BJ (cell line): Measurements from ENCODE around the gene SH3PXD2B. TPM values are rescaled to one million over a fixed set of nuclear protein-coding genes. Genes with fewer than 3 reads are reported as not detected.

ENCODE experiments used
- CTCF ChIA-PET: fragments of 350-600 bp; formaldehyde crosslinking; extraction: SDS; loops from one replicate; lab custom pipeline; 2021; ENCODE audit warnings: antibody characterized with exemption, inconsistent platforms; lab: Yijun Ruan, JAX
- POLR2A ChIA-PET: fragments of 300-600 bp; sonication (Branson Sonifier 250); formaldehyde crosslinking; extraction: SDS; loops from one replicate; lab custom pipeline; 2021; ENCODE audit warnings: antibody characterized with exemption; lab: Charles Lee
- DNase-seq: peaks from one replicate; pipeline ENCODE4 v3.0.0-alpha.2; 2011; ENCODE audit warnings: low read depth
- H3K27me3 ChIP-seq: 2 replicates; pipeline ENCODE4 v1.6.0; 2011; ENCODE audit warnings: low read length; ENCODE audit not compliant: control insufficient read depth, insufficient read depth
- H3K36me3 ChIP-seq: 2 replicates; pipeline ENCODE4 v1.5.1; 2011; ENCODE audit warnings: low read length; ENCODE audit not compliant: control insufficient read depth, insufficient read depth
- H3K4me3 ChIP-seq: 2 replicates; pipeline ENCODE4 v1.5.1; 2011; ENCODE audit warnings: low read depth, mild to moderate bottlenecking, control low read depth, low read length
- polyA plus RNA-seq: library from polyadenylated mRNA; depleted of rRNA; stranded (reverse); fragments of >200 nt; gene quantifications from 2 replicates; pipeline ENCODE4 v1.2.3, GENCODE V29; 2011
- TF ChIP-seq, protein P1 (sequence below): IDR thresholded peaks from 2 replicates; pipeline ENCODE4 v1.5.1; 2011; ENCODE audit warnings: low read depth, mild to moderate bottlenecking, control low read depth, inconsistent platforms, low read length, moderate library complexity; ENCODE audit not compliant: insufficient read depth

The SH3PXD2B gene
- polyA plus RNA-seq, 1 experiment = 15.5 TPM

GRCh38 chr5:172311605-172312004, 142.7 kb downstream of the SH3PXD2B start:
- DNase-seq = no peak
- H3K36me3 ChIP-seq = no peaks in the 10 kb centered on the region
- TF ChIP-seq, protein P1, sequence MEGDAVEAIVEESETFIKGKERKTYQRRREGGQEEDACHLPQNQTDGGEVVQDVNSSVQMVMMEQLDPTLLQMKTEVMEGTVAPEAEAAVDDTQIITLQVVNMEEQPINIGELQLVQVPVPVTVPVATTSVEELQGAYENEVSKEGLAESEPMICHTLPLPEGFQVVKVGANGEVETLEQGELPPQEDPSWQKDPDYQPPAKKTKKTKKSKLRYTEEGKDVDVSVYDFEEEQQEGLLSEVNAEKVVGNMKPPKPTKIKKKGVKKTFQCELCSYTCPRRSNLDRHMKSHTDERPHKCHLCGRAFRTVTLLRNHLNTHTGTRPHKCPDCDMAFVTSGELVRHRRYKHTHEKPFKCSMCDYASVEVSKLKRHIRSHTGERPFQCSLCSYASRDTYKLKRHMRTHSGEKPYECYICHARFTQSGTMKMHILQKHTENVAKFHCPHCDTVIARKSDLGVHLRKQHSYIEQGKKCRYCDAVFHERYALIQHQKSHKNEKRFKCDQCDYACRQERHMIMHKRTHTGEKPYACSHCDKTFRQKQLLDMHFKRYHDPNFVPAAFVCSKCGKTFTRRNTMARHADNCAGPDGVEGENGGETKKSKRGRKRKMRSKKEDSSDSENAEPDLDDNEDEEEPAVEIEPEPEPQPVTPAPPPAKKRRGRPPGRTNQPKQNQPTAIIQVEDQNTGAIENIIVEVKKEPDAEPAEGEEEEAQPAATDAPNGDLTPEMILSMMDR = no peak
- ChIA-PET POLR2A (no interaction called here), CTCF (no interaction called here)
- no peak overlapping the region for H3K4me3 ChIP-seq
- no peaks in the 10 kb centered on the region for H3K27me3 ChIP-seq

GRCh38 chr5:172311026-172311425, 143.3 kb downstream of the SH3PXD2B start:
- Histone ChIP-seq H3K4me3 (no peak overlapping the region), H3K36me3 (no peaks in the 10 kb centered on the region), H3K27me3 (no peaks in the 10 kb centered on the region)
- ChIA-PET POLR2A (no interaction called here), CTCF (no interaction called here)
- DNase-seq = no peak
- TF ChIP-seq, protein P1 = no peak

GRCh38 chr5:172305380-172305779, 148.9 kb downstream of the SH3PXD2B start:
- ChIA-PET CTCF (interaction anchor here (1.5 kb wide), 1 partner anchor 14 kb away, joined by 5 read pairs; no protein-coding TSS in a partner anchor), POLR2A (no interaction called here)
- no peaks in the 10 kb centered on the region; the same call in 1 of the 2 replicates for H3K27me3 ChIP-seq
- no peaks in the 10 kb centered on the region for H3K36me3 ChIP-seq
- TF ChIP-seq, protein P1 = no peak
- DNase-seq = no peak
- H3K4me3 ChIP-seq = no peak overlapping the region

DNA sequence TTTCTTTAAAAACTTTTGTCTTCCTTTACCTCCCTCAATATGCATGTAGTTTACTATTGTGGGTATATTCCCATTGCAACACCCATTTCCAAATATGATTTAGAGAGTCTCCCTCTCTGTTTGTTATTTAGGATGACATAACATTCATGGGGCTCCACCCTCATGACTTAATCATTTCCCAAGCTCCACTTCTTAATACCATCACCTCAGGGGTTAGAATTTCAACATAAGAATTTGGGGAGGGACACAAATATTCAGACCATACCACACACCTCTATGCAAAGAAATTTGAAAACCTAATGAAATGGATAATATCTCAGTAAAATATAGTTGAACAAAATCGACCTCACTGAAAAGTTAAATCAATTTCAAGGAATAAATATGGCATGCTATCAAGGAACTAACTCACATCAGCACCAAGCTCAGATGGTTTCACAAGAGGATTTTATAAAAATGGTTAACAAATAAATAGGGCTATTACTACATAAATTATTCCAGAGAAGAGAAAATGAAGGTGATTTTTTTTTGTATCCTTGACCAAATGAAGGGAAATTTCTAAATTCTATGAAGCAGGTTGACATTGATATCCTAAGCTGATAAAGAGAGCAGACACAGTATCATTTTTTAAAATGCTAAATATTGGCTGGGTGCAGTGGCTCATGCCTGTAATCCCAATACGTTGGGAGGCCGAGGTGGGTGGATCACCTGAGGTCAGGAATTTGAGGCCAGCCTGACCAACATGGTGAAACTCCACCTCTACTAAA, 150.6 kb downstream of the SH3PXD2B start:
- Histone ChIP-seq H3K27me3 (no peaks in the 10 kb centered on the region; the same call in 1 of the 2 replicates), H3K36me3 (no peaks in the 10 kb centered on the region), H3K4me3 (no peak overlapping the region)
- TF ChIP-seq, protein P1 = no peak
- ChIA-PET CTCF (interaction anchor here (0.6 to 2.8 kb wide), 8 partner anchors 10 to 394 kb away, joined by 3 to 14 read pairs (median 3); no protein-coding TSS in a partner anchor), POLR2A (interaction anchor here (0.7 kb wide), 1 partner anchor 227 kb away, joined by 3 read pairs; no protein-coding TSS in a partner anchor)
- no peak for DNase-seq

GRCh38 chr5:172303162-172303561, 151.2 kb downstream of the SH3PXD2B start:
- H3K27me3 ChIP-seq = no peaks in the 10 kb centered on the region; the same call in 1 of the 2 replicates
- POLR2A ChIA-PET = no interaction called here
- no peak for DNase-seq
- TF ChIP-seq, protein P1 = no peak
- H3K36me3 ChIP-seq = no peaks in the 10 kb centered on the region
- CTCF ChIA-PET = interaction anchor here (1.0 to 2.8 kb wide), 4 partner anchors 9 to 392 kb away, joined by 3 to 14 read pairs (median 6); no protein-coding TSS in a partner anchor
- no peak overlapping the region for H3K4me3 ChIP-seq
